ENCODE measurements around the gene GDPD3.
"Not testable (repeated sequence)": the region's sequence is repeated elsewhere in the genome, so short reads cannot be mapped to it uniquely, and the experiment has no call there.

Gene GDPD3

GRCh38 chr16:30116291-30117207, 3.2 kb upstream of the GDPD3 start:
- DNase-seq: no peak
- Histone ChIP-seq H3K36me3 (replicated peaks) (peaks cover 35% of the 10 kb centered on the region), H3K27me3 (replicated peaks) (no peaks in the 10 kb centered on the region), H3K27ac (no peak overlapping the region), H3K4me3 (ENCODE audit: low read depth, low read length) (no peak overlapping the region)
- in situ Hi-C loops (cut with HindIII; ENCODE audit: low pct_ligation_motif_present, low sequenced_read_pairs): no loop called here
- no peak for TF ChIP-seq CTCF (IDR thresholded peaks at IDR 0.05; ENCODE audit: low read depth, low read length, missing control alignments)

DNA sequence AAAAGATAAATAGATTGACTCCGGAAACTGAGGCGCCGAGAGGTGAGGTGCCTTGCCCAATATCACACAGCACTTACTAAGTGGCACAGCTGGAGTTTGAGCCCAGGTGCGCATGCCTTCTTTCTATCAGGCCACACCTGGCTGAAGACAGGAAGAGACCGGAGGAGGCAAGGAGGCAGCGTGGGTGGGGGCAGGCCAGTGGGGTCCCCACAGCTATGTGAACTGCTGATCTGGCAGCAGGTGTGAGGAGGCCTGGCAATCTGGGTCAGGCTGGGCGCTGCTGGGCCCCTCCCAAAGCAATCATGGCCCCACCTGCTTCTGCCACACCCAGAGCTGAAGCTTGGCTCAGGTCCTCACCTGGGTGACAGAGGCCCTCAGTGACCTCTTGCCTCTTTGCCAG, 1.9 kb upstream of the GDPD3 start:
- in situ Hi-C loops (cut with HindIII; ENCODE audit: low pct_ligation_motif_present, low sequenced_read_pairs): no loop called here
- DNase-seq: no peak

GRCh38 chr16:30114833-30115232, 1.5 kb upstream of the GDPD3 start:
- H3K27me3 ChIP-seq (replicated peaks); DNase-seq; in situ Hi-C loops (cut with HindIII; ENCODE audit: low pct_ligation_motif_present, low sequenced_read_pairs); H3K4me3 ChIP-seq (ENCODE audit: low read depth, low read length); H3K27ac ChIP-seq: not testable (repeated sequence)
- peaks cover 26% of the 10 kb centered on the region for H3K36me3 ChIP-seq (replicated peaks)

More for the DNA sequence above, 1.9 kb upstream of the GDPD3 start:
- H3K36me3 ChIP-seq (replicated peaks): peaks cover 28% of the 10 kb centered on the region
- no peaks in the 10 kb centered on the region for H3K27me3 ChIP-seq (replicated peaks)
- TF ChIP-seq CTCF (IDR thresholded peaks at IDR 0.05; ENCODE audit: low read depth, low read length, missing control alignments): no peak
- H3K27ac ChIP-seq: no peak overlapping the region
- H3K4me3 ChIP-seq (ENCODE audit: low read depth, low read length): no peak overlapping the region

- Histone ChIP-seq H3K27ac (no peak overlapping the region), H3K27me3 (replicated peaks) (no peaks in the 10 kb centered on the region), H3K36me3 (replicated peaks) (peaks cover 21% of the 10 kb centered on the region), H3K4me3 (ENCODE audit: low read depth, low read length) (no peak overlapping the region)
- TF ChIP-seq CTCF (IDR thresholded peaks at IDR 0.05; ENCODE audit: low read depth, low read length, missing control alignments): no peak
- no peak for DNase-seq
- in situ Hi-C loops (cut with HindIII; ENCODE audit: low pct_ligation_motif_present, low sequenced_read_pairs): no loop called here
Measured at GRCh38 chr16:30114411-30114810, 1.1 kb upstream of the GDPD3 start.

DNA sequence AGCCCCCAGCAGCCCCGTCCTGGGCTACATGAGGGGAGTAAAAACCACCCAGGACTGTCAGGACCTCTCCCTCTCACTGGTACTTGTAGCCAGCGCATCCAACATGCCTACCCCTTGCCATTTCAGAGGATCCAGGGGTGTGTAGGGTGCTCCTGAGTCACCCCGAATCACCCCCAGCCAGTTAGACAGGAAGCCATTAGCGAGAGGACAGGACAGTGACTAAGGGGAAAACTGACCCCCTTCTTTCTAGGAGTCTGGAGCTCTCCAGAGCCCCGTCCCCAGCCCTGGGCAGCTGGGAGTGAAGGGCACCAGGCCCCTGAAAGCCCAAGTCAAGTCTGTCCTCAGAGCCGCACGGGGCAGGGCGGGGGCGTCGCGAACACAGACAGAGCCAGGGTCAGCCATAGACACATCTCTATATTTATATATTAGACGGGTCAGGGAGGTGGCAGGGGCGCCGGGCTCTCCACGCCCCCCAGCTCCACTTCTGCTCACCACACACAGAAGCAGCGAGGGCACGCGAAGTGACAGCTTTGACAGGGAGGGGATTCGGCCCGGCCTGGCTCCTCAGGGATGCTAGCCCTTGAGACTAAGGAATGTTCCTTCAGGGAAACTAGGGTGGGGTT, 485 bp upstream of the GDPD3 start:
- DNase-seq: no peak
- Histone ChIP-seq H3K27ac (no peak overlapping the region), H3K27me3 (replicated peaks) (no peaks in the 10 kb centered on the region), H3K36me3 (replicated peaks) (peaks cover 20% of the 10 kb centered on the region), H3K4me3 (ENCODE audit: low read depth, low read length) (no peak overlapping the region)
- TF ChIP-seq CTCF (IDR thresholded peaks at IDR 0.05; ENCODE audit: low read depth, low read length, missing control alignments): no peak
- in situ Hi-C loops (cut with HindIII; ENCODE audit: low pct_ligation_motif_present, low sequenced_read_pairs): no loop called here

- DNase-seq: peak; percentile 29
- no peaks in the 10 kb centered on the region for H3K27me3 ChIP-seq (replicated peaks)
- no peak overlapping the region for H3K27ac ChIP-seq
- no peak overlapping the region for H3K4me3 ChIP-seq (ENCODE audit: low read depth, low read length)
- H3K36me3 ChIP-seq (replicated peaks): peaks cover 19% of the 10 kb centered on the region
- in situ Hi-C loops (cut with HindIII; ENCODE audit: low pct_ligation_motif_present, low sequenced_read_pairs): no loop called here
- TF ChIP-seq CTCF (IDR thresholded peaks at IDR 0.05; ENCODE audit: low read depth, low read length, missing control alignments): peak; percentile 77
Measured at GRCh38 chr16:30112197-30113030, 923 bp downstream of the GDPD3 start.

Data from brain microvascular endothelial cell (primary cell).